GM21529 (cell line): ENCODE results near the gene ANO1.
"Not testable (repeated sequence)": the region's sequence is repeated elsewhere in the genome, so short reads cannot be mapped to it uniquely, and the experiment has no call there.

Source experiments
- ATAC-seq: cut with Tn5 transposase; IDR thresholded peaks from one replicate; pipeline ENCODE4 v1.9.1; 2021; ENCODE audit not compliant: unreplicated experiment

ANO1 gene

GRCh38 chr11:70204466-70204799 lies 126.3 kb downstream of the ANO1 start:
- peak; percentile 9 for ATAC-seq

- no peak for ATAC-seq
These were observed 127.1 kb downstream of the ANO1 start for GRCh38 chr11:70205049-70205725.

- no peak for ATAC-seq
These were observed 127.6 kb downstream of the ANO1 start for GRCh38 chr11:70205766-70206165.

GRCh38 chr11:70206226-70206981 lies 128.3 kb downstream of the ANO1 start:
- no peak for ATAC-seq

- ATAC-seq = no peak
These were observed 128.9 kb downstream of the ANO1 start for GRCh38 chr11:70206982-70207376.

GRCh38 chr11:70207531-70208131 lies 129.5 kb downstream of the ANO1 start:
- no peak for ATAC-seq

GRCh38 chr11:70209391-70209912 lies 131.3 kb downstream of the ANO1 start:
- no peak for ATAC-seq

GRCh38 chr11:70210051-70210501 lies 132.0 kb downstream of the ANO1 start:
- ATAC-seq = no peak

GRCh38 chr11:70210530-70210929 lies 132.4 kb downstream of the ANO1 start:
- no peak for ATAC-seq

GRCh38 chr11:70212227-70212811 lies 134.2 kb downstream of the ANO1 start:
- ATAC-seq = no peak

- ATAC-seq = not testable (repeated sequence)
These were observed 139.3 kb downstream of the ANO1 start for GRCh38 chr11:70217388-70217787.

- ATAC-seq = not testable (repeated sequence)
These were observed 140.0 kb downstream of the ANO1 start for GRCh38 chr11:70218076-70218475.

GRCh38 chr11:70220136-70220535 lies 142.0 kb downstream of the ANO1 start:
- no peak for ATAC-seq

GRCh38 chr11:70220920-70221319 lies 142.8 kb downstream of the ANO1 start:
- ATAC-seq = no peak

GRCh38 chr11:70225681-70226177 lies 147.6 kb downstream of the ANO1 start:
- no peak for ATAC-seq

- no peak for ATAC-seq
These were observed 148.1 kb downstream of the ANO1 start for GRCh38 chr11:70226183-70226582.

- no peak for ATAC-seq
These were observed 148.8 kb downstream of the ANO1 start for GRCh38 chr11:70226967-70227366.

GRCh38 chr11:70229737-70230136 lies 151.6 kb downstream of the ANO1 start:
- ATAC-seq = no peak

- ATAC-seq = no peak
These were observed 152.2 kb downstream of the ANO1 start for GRCh38 chr11:70230151-70230839.

GRCh38 chr11:70230840-70231710 lies 153.0 kb downstream of the ANO1 start:
- no peak for ATAC-seq
